Small intestine (tissue), 16 donors: ENCODE data around the gene SPAM1. TPM values are rescaled to one million over a fixed set of nuclear protein-coding genes. Genes with fewer than 3 reads are reported as not detected.
"Not testable (repeated sequence)": the region's sequence is repeated elsewhere in the genome, so short reads cannot be mapped to it uniquely, and the experiment has no call there.

Experiments
- DNase-seq, 2 donors: peaks; one replicate each; pipeline versions ENCODE4 v3.0.0 to v3.0.0-alpha.2; 2013
- FAIRE-seq: peaks from 2 replicates; lab custom pipeline; 2012; peaks lifted over from hg19 to GRCh38; lab: Jason Lieb, UNC
- H3K27ac ChIP-seq, 3 donors: one replicate each; pipeline ENCODE4 v1.5.1; 2013; ENCODE audit warnings: low read length in 2 of 3, mild to moderate bottlenecking in 2 of 3, control low read depth in 1 of 3, inconsistent platforms in 1 of 3, low read depth in 1 of 3, moderate library complexity in 1 of 3
- H3K27me3 ChIP-seq, 3 donors: one replicate each; pipeline ENCODE4 v1.6.1; 2013; ENCODE audit warnings: low read length in 3 of 3, inconsistent platforms in 1 of 3; ENCODE audit not compliant: control insufficient read depth in 3 of 3, insufficient read depth in 3 of 3
- H3K36me3 ChIP-seq, 3 donors: one replicate each; pipeline ENCODE4 v1.6.1; 2013; ENCODE audit warnings: low read length in 3 of 3, inconsistent platforms in 1 of 3, low read depth in 1 of 3, mild to moderate bottlenecking in 1 of 3, moderate library complexity in 1 of 3; ENCODE audit not compliant: control insufficient read depth in 3 of 3, insufficient read depth in 2 of 3
- H3K4me1 ChIP-seq, 3 donors: one replicate each; pipeline ENCODE4 v1.6.1; 2013; ENCODE audit warnings: low read length in 2 of 3, inconsistent platforms in 1 of 3, low read depth in 1 of 3, mild to moderate bottlenecking in 1 of 3, moderate library complexity in 1 of 3; ENCODE audit not compliant: control insufficient read depth in 3 of 3, insufficient read depth in 2 of 3
- H3K4me3 ChIP-seq, 3 donors: one replicate each; pipeline ENCODE4 v1.5.1; 2013; ENCODE audit warnings: low read length in 3 of 3, control low read depth in 1 of 3, inconsistent platforms in 1 of 3, low read depth in 1 of 3, mild to moderate bottlenecking in 1 of 3, moderate library complexity in 1 of 3
- H3K9me3 ChIP-seq, 2 donors: one replicate each; pipeline ENCODE4 v1.6.1; 2013; ENCODE audit warnings: low read depth in 1 of 2, low read length in 1 of 2; ENCODE audit not compliant: control insufficient read depth in 2 of 2, insufficient read depth in 1 of 2
- WGBS, 3 donors: extraction: QIAGEN DNeasy Blood & Tissue Kit; methylation state at CpG; one replicate each; pipeline ENCODE4 v1.1.7; 2013; 5-methylcytosine and 5-hydroxymethylcytosine counted together
- long read RNA-seq, 10 donors: transcript quantifications; one replicate each; lab custom pipeline, GENCODE V29; 2026
- polyA plus RNA-seq, 4 donors: library from polyadenylated mRNA; stranded (reverse) in 3 of 4; unstranded in 1 of 4; fragments of 200-250 nt in 3 of 4; fragments of 120-200 nt in 1 of 4; gene quantifications; one replicate each; pipeline versions ENCODE4 v1.2.1 to v1.2.3, GENCODE V29; 2013
- donor health status: healthy with polysubstance abuse.
- donor health status: control.
- donor health status: control.
- donor health status: Bipolar disorder and iron deficiency.
- donor health status: healthy.

The SPAM1 gene
- polyA plus RNA-seq: under 1 TPM in 3 of 4 donors, not detected in 1; 0.04 to 0.78 (median 0.45) TPM
- long read RNA-seq, donor 1: 0 reads
- long read RNA-seq, donor 2: 0 reads
- long read RNA-seq, donor 3: 0 reads
- long read RNA-seq, donor 4: 0 reads
- long read RNA-seq, donor 5: 0 reads
- long read RNA-seq, donor 6: 0 reads
- long read RNA-seq, donor 7: 0 reads
- long read RNA-seq, donor 8: 0 reads
- long read RNA-seq, donor 9: 0 reads
- long read RNA-seq, donor 10: 0 reads

DNA sequence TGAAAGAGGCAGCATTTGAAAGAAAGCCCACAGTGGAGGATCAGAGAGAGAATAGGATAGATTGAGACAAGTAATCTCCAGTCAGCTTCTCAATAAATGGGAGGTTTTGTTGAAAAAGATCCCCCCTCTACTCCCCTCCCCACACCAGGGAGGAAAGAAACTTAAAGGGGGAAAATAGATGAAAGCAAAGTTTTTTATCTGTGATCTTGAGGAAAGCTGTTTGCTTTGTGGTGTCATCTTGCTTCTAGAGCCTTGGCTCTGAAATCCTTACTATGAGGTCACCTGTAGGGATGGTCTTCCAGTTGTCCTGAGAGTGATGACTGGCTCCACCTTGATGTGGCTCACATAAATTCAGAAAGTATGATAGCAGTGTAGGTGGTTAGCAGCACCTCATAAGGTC is at the start of gene SPAM1:
TSS of gene SPAM1 (plus strand) at position 301 of the 400 bp plus-strand sequence. CDS start 28,330 bp downstream, outside the sequence.
- H3K4me3 ChIP-seq: no peak within 1 kb of the TSS
- DNase-seq (no peak), FAIRE-seq (no peak)
- peaks cover 0 to 3% of the 10 kb centered on the region in 2 donors for H3K9me3 ChIP-seq
- peaks cover 0 to 34% (median 5%) of the 10 kb centered on the region in 3 donors for H3K4me1 ChIP-seq
- peak within 1 kb of the TSS in 1 of 3 donors; percentile 5 for H3K27ac ChIP-seq
- H3K36me3 ChIP-seq: no peaks in the 10 kb centered on the region
- H3K27me3 ChIP-seq: no peaks in the 10 kb centered on the region

DNA sequence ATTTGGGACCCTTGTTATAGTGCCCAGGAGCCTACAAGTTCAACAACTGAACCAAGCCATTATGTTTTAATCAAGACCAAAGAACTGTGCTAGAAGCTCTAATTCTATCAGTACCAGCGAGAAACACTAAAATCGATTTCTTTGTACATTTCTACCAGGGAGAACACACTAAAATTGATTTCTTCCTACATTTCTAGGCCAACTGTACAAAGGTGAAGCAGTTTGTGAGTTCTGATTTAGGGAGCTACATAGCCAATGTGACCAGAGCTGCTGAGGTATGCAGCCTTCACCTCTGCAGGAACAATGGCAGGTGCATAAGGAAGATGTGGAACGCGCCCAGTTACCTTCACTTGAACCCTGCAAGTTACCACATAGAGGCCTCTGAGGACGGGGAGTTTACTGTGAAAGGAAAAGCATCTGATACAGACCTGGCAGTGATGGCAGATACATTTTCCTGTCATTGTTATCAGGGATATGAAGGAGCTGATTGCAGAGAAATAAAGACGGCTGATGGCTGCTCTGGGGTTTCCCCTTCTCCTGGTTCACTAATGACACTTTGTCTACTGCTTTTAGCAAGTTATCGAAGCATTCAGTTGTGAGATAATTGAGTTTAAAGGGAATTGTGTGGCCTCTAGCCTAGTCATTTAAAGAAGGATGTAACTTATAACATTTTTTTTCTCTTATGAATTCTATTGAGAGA is 48.3 kb upstream of the SPAM1 start:
- H3K27ac ChIP-seq: no peak overlapping the region
- no peaks in the 10 kb centered on the region for H3K9me3 ChIP-seq
- no peaks in the 10 kb centered on the region for H3K27me3 ChIP-seq
- DNase-seq (peak in 1 of 2 donors; percentile 8), FAIRE-seq (no peak)
- H3K36me3 ChIP-seq: no peaks in the 10 kb centered on the region
- H3K4me1 ChIP-seq: peaks cover 0 to 8% (median 0%) of the 10 kb centered on the region in 3 donors
- no peak overlapping the region for H3K4me3 ChIP-seq
- WGBS, 3 donors: 61 to 64% (median 61%) methylated on average over 7 of the region's 7 CpGs

- 85 to 91% (median 85%) methylated on average over 4 of the region's 4 CpGs for WGBS, 3 donors
- no peaks in the 10 kb centered on the region for H3K9me3 ChIP-seq
- H3K4me1 ChIP-seq: no peaks in the 10 kb centered on the region
- FAIRE-seq: no peak
- no peak overlapping the region for H3K27ac ChIP-seq
- no peak for DNase-seq
- H3K36me3 ChIP-seq: no peaks in the 10 kb centered on the region
- H3K27me3 ChIP-seq: no peaks in the 10 kb centered on the region
- H3K4me3 ChIP-seq: no peak overlapping the region
Observed at GRCh38 chr7:123879628-123880027, 45.4 kb upstream of the SPAM1 start.

- WGBS, 3 donors: 70 to 98% (median 92%) methylated on average over 2 of the region's 2 CpGs
- no peak for DNase-seq
- no peak for FAIRE-seq
Observed at GRCh38 chr7:123881300-123881699, 43.7 kb upstream of the SPAM1 start.

GRCh38 chr7:123883154-123883553 is 41.9 kb upstream of the SPAM1 start:
- H3K9me3 ChIP-seq: no peaks in the 10 kb centered on the region
- no peaks in the 10 kb centered on the region for H3K36me3 ChIP-seq
- FAIRE-seq (no peak), DNase-seq (no peak)
- H3K4me1 ChIP-seq: no peaks in the 10 kb centered on the region
- H3K4me3 ChIP-seq: no peak overlapping the region
- H3K27me3 ChIP-seq: no peaks in the 10 kb centered on the region
- H3K27ac ChIP-seq: no peak overlapping the region

More at GRCh38 chr7:123881300-123881699, 43.7 kb upstream of the SPAM1 start:
- Histone ChIP-seq H3K27me3 (no peaks in the 10 kb centered on the region), H3K4me3 (no peak overlapping the region), H3K36me3 (no peaks in the 10 kb centered on the region), H3K4me1 (no peaks in the 10 kb centered on the region), H3K9me3 (no peaks in the 10 kb centered on the region), H3K27ac (no peak overlapping the region)

- FAIRE-seq: no peak
Observed at GRCh38 chr7:123888192-123888591, 36.8 kb upstream of the SPAM1 start.

DNA sequence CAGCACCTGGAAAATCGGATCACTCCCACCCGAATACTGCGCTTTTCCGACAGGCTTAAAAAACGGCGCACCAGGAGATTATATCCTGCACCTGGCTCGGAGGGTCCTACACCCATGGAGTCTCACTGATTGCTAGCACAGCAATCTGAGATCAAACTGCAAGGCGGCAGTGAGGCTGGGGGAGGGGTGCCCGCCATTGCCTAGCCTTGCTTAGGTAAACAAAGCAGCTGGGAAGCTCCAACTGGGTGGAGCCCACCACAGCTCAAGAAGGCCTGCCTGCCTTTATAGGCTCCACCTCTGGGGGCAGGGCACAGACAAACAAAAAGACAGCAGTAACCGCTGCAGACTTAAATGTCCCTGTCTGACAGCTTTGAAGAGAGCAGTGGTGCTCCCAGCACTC is 30.3 kb upstream of the SPAM1 start:
- H3K27ac ChIP-seq, DNase-seq, H3K36me3 ChIP-seq, H3K27me3 ChIP-seq, H3K4me1 ChIP-seq, FAIRE-seq, H3K4me3 ChIP-seq: not testable (repeated sequence)
- peaks cover 0 to 13% of the 10 kb centered on the region in 2 donors for H3K9me3 ChIP-seq
- 91 to 94% (median 92%) methylated on average over 8 to 10 of the region's 10 CpGs for WGBS, 3 donors

More at GRCh38 chr7:123888192-123888591, 36.8 kb upstream of the SPAM1 start:
- peaks cover 0 to 9% of the 10 kb centered on the region in 2 donors for H3K9me3 ChIP-seq
- no peaks in the 10 kb centered on the region for H3K4me1 ChIP-seq
- H3K27ac ChIP-seq: no peak overlapping the region
- no peaks in the 10 kb centered on the region for H3K27me3 ChIP-seq
- DNase-seq: no peak
- no peak overlapping the region for H3K4me3 ChIP-seq
- H3K36me3 ChIP-seq: no peaks in the 10 kb centered on the region

DNA sequence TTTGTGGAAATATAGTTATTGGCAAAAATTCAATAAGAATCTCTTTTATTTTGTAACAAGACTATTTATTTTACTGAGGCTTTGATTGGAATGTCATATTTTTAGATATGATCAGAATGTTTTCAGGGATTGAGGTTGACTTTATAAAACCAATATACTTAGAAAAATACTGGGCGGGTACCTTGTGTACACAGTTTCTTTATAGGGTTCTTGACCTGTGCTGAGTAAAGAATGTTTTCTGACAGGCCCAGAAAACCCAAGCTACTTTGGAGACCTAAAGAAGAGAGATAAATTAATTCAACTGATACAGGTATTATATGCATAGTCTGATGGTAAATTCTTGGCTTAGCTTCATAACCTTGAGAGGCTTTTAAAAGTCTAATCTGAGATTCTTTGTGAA is 23.9 kb upstream of the SPAM1 start:
- no peak for DNase-seq
- WGBS, 3 donors: 71 to 88% (median 81%) methylated on average over 1 of the region's 1 CpG
- no peak for FAIRE-seq
- H3K9me3 ChIP-seq: peaks cover 0 to 7% of the 10 kb centered on the region in 2 donors
- no peaks in the 10 kb centered on the region for H3K27me3 ChIP-seq
- H3K36me3 ChIP-seq: no peaks in the 10 kb centered on the region
- H3K27ac ChIP-seq: no peak overlapping the region
- H3K4me1 ChIP-seq: no peaks in the 10 kb centered on the region
- no peak overlapping the region for H3K4me3 ChIP-seq
